Nephron (organoid): ENCODE results near the gene OR7D2.

Source experiments
- H3K27ac Mint-ChIP-seq, 3 experiments: 2 replicates each; pipeline ENCODE4 v1.8.0; 2020; ENCODE audit warnings: mixed read lengths in 3 of 3, mild to moderate bottlenecking in 2 of 3, moderate library complexity in 1 of 3
- H3K27me3 Mint-ChIP-seq: 2 replicates; pipeline ENCODE4 v1.8.0; 2021; ENCODE audit warnings: low read depth, mild to moderate bottlenecking, moderate library complexity, mixed read lengths
- H3K36me3 Mint-ChIP-seq: 2 replicates; pipeline ENCODE4 v1.8.0; 2020; ENCODE audit warnings: low read depth, mixed read lengths
- H3K4me1 Mint-ChIP-seq: 2 replicates; pipeline ENCODE4 v1.8.0; 2020; ENCODE audit warnings: mixed read lengths
- H3K4me3 Mint-ChIP-seq, 3 experiments: 2 replicates each; pipeline ENCODE4 v1.8.0; 2020; ENCODE audit warnings: mild to moderate bottlenecking in 3 of 3, mixed read lengths in 3 of 3, moderate library complexity in 2 of 3
- H3K9me3 Mint-ChIP-seq: 2 replicates; pipeline ENCODE4 v1.8.0; 2020; ENCODE audit warnings: mixed read lengths
- CTCF ChIP-seq, 3 experiments: fragments of 200-600 bp; sonication (generic); IDR thresholded peaks; one replicate each; pipeline ENCODE4 v1.5.0; 2021; ENCODE audit warnings: antibody characterized with exemption in 3 of 3; ENCODE audit not compliant: unreplicated experiment in 3 of 3

The OR7D2 gene

GRCh38 chr19:9178901-9179300, at the start of gene OR7D2:
OR7D2 (plus strand) TSS chr19:9178979; CDS start chr19:9185782, 6,803 bp downstream.
- Mint-ChIP-seq H3K4me3 (no peak within 1 kb of the TSS), H3K27ac (no peak within 1 kb of the TSS), H3K4me1 (no peaks in the 10 kb centered on the region), H3K27me3 (no peaks in the 10 kb centered on the region), H3K36me3 (peaks cover 40% of the 10 kb centered on the region), H3K9me3 (peaks cover 13% of the 10 kb centered on the region)
- TF ChIP-seq CTCF (IDR thresholded peaks at IDR 0.05; ENCODE audit: unreplicated experiment in 3 of 3) = no peak

GRCh38 chr19:9130965-9131364, 47.8 kb upstream of the OR7D2 start:
- no peak overlapping the region for H3K27ac Mint-ChIP-seq
- no peaks in the 10 kb centered on the region for H3K4me1 Mint-ChIP-seq
- no peak overlapping the region for H3K4me3 Mint-ChIP-seq
- H3K9me3 Mint-ChIP-seq = peaks cover 3% of the 10 kb centered on the region
- TF ChIP-seq CTCF (IDR thresholded peaks at IDR 0.05; ENCODE audit: unreplicated experiment in 3 of 3) = no peak
- H3K27me3 Mint-ChIP-seq = peaks cover 18% of the 10 kb centered on the region
- H3K36me3 Mint-ChIP-seq = no peaks in the 10 kb centered on the region

GRCh38 chr19:9132422-9132821, 46.4 kb upstream of the OR7D2 start:
- H3K27ac Mint-ChIP-seq = no peak overlapping the region
- H3K9me3 Mint-ChIP-seq = no peaks in the 10 kb centered on the region
- no peaks in the 10 kb centered on the region for H3K36me3 Mint-ChIP-seq
- H3K27me3 Mint-ChIP-seq = peaks cover 8% of the 10 kb centered on the region
- TF ChIP-seq CTCF (IDR thresholded peaks at IDR 0.05; ENCODE audit: unreplicated experiment in 3 of 3) = no peak
- H3K4me3 Mint-ChIP-seq = no peak overlapping the region
- no peaks in the 10 kb centered on the region for H3K4me1 Mint-ChIP-seq

GRCh38 chr19:9139609-9140158, 39.1 kb upstream of the OR7D2 start:
- no peak for TF ChIP-seq CTCF (IDR thresholded peaks at IDR 0.05; ENCODE audit: unreplicated experiment in 3 of 3)
- peak overlapping the region; percentile 82 to 97 (median 95) for H3K27ac Mint-ChIP-seq
- peaks cover 44% of the 10 kb centered on the region for H3K36me3 Mint-ChIP-seq
- H3K4me3 Mint-ChIP-seq = peak overlapping the region; percentile 98 to 100 (median 99)
- H3K9me3 Mint-ChIP-seq = peaks cover 15% of the 10 kb centered on the region
- no peaks in the 10 kb centered on the region for H3K27me3 Mint-ChIP-seq
- H3K4me1 Mint-ChIP-seq = peaks cover 13% of the 10 kb centered on the region

- peak within 1 kb of the TSS; percentile 98 to 100 (median 99) for H3K4me3 Mint-ChIP-seq
- peaks cover 13% of the 10 kb centered on the region for H3K4me1 Mint-ChIP-seq
- TF ChIP-seq CTCF (IDR thresholded peaks at IDR 0.05; ENCODE audit: unreplicated experiment in 3 of 3) = no peak
- H3K36me3 Mint-ChIP-seq = peaks cover 50% of the 10 kb centered on the region
- H3K27me3 Mint-ChIP-seq = no peaks in the 10 kb centered on the region
- H3K27ac Mint-ChIP-seq = peak within 1 kb of the TSS; percentile 82 to 97 (median 95)
- H3K9me3 Mint-ChIP-seq = peaks cover 19% of the 10 kb centered on the region
Measured at GRCh38 chr19:9140159-9140874, 38.5 kb upstream of the OR7D2 start, which contains the start of gene ZNF317. ZNF317 (plus strand) TSS chr19:9140397; CDS start chr19:9156017, 15,620 bp downstream.
